ENCODE results near the gene GCK.

DNA sequence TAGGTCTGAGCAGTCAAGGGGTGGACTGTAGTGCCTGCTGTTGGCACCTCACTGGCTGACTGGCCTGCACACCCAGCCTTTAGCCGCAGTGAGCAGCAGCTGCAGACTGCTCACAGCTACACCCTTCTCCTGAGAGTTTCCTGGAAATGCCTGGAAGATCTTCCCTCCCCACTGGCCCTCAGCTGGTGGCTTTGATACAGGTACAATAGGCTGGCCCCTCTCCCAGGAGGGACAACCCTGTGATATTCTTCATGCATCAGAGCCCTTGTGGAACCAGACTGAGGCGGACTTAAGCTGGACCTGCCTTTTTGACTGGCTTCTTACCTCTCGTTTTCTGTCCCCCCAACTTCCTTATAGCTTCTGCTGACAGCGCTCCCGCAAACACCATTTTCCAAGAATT is 6.4 kb downstream of the GCK start:
- TF ChIP-seq, protein P1, sequence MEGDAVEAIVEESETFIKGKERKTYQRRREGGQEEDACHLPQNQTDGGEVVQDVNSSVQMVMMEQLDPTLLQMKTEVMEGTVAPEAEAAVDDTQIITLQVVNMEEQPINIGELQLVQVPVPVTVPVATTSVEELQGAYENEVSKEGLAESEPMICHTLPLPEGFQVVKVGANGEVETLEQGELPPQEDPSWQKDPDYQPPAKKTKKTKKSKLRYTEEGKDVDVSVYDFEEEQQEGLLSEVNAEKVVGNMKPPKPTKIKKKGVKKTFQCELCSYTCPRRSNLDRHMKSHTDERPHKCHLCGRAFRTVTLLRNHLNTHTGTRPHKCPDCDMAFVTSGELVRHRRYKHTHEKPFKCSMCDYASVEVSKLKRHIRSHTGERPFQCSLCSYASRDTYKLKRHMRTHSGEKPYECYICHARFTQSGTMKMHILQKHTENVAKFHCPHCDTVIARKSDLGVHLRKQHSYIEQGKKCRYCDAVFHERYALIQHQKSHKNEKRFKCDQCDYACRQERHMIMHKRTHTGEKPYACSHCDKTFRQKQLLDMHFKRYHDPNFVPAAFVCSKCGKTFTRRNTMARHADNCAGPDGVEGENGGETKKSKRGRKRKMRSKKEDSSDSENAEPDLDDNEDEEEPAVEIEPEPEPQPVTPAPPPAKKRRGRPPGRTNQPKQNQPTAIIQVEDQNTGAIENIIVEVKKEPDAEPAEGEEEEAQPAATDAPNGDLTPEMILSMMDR (IDR thresholded peaks at IDR 0.05; ENCODE audit: low read depth, low read length, poor library complexity, severe bottlenecking) = no peak
- TF ChIP-seq EZH2phosphoT487 (IDR thresholded peaks at IDR 0.05; ENCODE audit: borderline replicate concordance, low read length) = no peak
